Measurements from ENCODE around the gene S100A6. TPM values are rescaled to one million over a fixed set of nuclear protein-coding genes. Genes with fewer than 3 reads are reported as not detected.

S100A6 gene
- polyA plus RNA-seq, 2 of the 4 experiments (the other 2 are of a cell fraction): 898 to 3,552 TPM

- WGBS (ENCODE audit: missing lambda C conversion rate): 96% methylated on average over 2 of the region's 2 CpGs
- TF ChIP-seq CTCF (IDR thresholded peaks at IDR 0.05): no peak
- TF ChIP-seq KDM5A (IDR thresholded peaks at IDR 0.05): no peak
- no peak for TF ChIP-seq ELK1 (IDR thresholded peaks at IDR 0.05; ENCODE audit: low read depth, low read length)
- TF ChIP-seq HOXA7 (CRISPR knock-in tag; IDR thresholded peaks at IDR 0.05): no peak
- TF ChIP-seq PHF8 (IDR thresholded peaks at IDR 0.05; ENCODE audit: borderline replicate concordance, low read depth): no peak
- no peak for TF ChIP-seq MAX (IDR thresholded peaks at IDR 0.05)
- TF ChIP-seq RNF2 (IDR thresholded peaks at IDR 0.05; ENCODE audit: borderline replicate concordance, low read depth): no peak
- no peak for TF ChIP-seq JUNB (IDR thresholded peaks at IDR 0.05)
- TF ChIP-seq TP53 (CRISPR knock-in tag; IDR thresholded peaks at IDR 0.05): no peak
- no peak for TF ChIP-seq SREBF2 (IDR thresholded peaks at IDR 0.05)
- TF ChIP-seq ZC3H11A (IDR thresholded peaks at IDR 0.05): no peak
- no peak for TF ChIP-seq KDM1A (IDR thresholded peaks at IDR 0.05; ENCODE audit: low read depth)
- no peak for TF ChIP-seq SMC3 (IDR thresholded peaks at IDR 0.05)
- no peak overlapping the region for H3K4me3 ChIP-seq
- H3K4me1 ChIP-seq: peaks cover 25% of the 10 kb centered on the region
- FAIRE-seq (no peak), ATAC-seq (no peak), DNase-seq (ENCODE audit: low read depth in 1 of 2, low spot score in 1 of 2) (no peak)
- CTCF ChIA-PET: interaction anchor here (1.2 to 8.3 kb wide), 7 partner anchors 8 to 209 kb away, joined by 3 to 141 read pairs (median 4); partner anchors contain the start of genes S100A13, S100A3, S100A4 and S100A5
- 0 out of 3 replicates have a peak, but pooled peaks cover 4% of the 10 kb centered on the region for H3K9me3 ChIP-seq
- no peak overlapping the region for H3K4me2 ChIP-seq
- no peak overlapping the region for H3K27ac ChIP-seq
- POLR2A ChIA-PET: interaction anchor here (1.3 to 1.6 kb wide), 2 partner anchors 15 to 25 kb away, joined by 5 to 6 read pairs; partner anchors contain the start of genes S100A4 and S100A6
Measured at GRCh38 chr1:153560241-153560640, 24.4 kb upstream of the S100A6 start.

- Histone ChIP-seq H3K9me3 (0 out of 3 replicates have a peak, but pooled peaks cover 4% of the 10 kb centered on the region), H3K4me3 (no peak overlapping the region), H3K4me2 (no peak overlapping the region), H3K27ac (no peak overlapping the region), H3K4me1 (peaks cover 20% of the 10 kb centered on the region)
- CTCF ChIA-PET: interaction anchor here (0.9 to 2.6 kb wide), 3 partner anchors 10 to 47 kb away, joined by 3 to 9 read pairs (median 3); no protein-coding TSS in a partner anchor
- no peak for TF ChIP-seq HOXB13 (CRISPR knock-in tag; IDR thresholded peaks at IDR 0.05; ENCODE audit: low read depth)
- TF ChIP-seq HOXB5 (CRISPR knock-in tag; IDR thresholded peaks at IDR 0.05): no peak
- no peak for TF ChIP-seq MAX (IDR thresholded peaks at IDR 0.05)
- TF ChIP-seq MYC (IDR thresholded peaks at IDR 0.05; ENCODE audit: borderline replicate concordance, low read length): no peak
- no peak for TF ChIP-seq ESRRA (IDR thresholded peaks at IDR 0.05; ENCODE audit: borderline replicate concordance, low read length)
- no peak for TF ChIP-seq NR3C1 (IDR thresholded peaks at IDR 0.05)
- TF ChIP-seq CHD4 (IDR thresholded peaks at IDR 0.05; ENCODE audit: borderline replicate concordance): no peak
- no peak for TF ChIP-seq RAD21 (conservative IDR thresholded peaks at IDR 0.05 in 1 of 2, IDR thresholded peaks at IDR 0.05 in 1 of 2)
- no peak for TF ChIP-seq HOXA7 (CRISPR knock-in tag; IDR thresholded peaks at IDR 0.05)
- no peak for TF ChIP-seq ZNF302 (CRISPR knock-in tag; IDR thresholded peaks at IDR 0.05)
- TF ChIP-seq CTCF (IDR thresholded peaks at IDR 0.05): no peak
- no peak for TF ChIP-seq HMGXB4 (CRISPR knock-in tag; IDR thresholded peaks at IDR 0.05; ENCODE audit: borderline replicate concordance)
- TF ChIP-seq ZFP36 (IDR thresholded peaks at IDR 0.05; ENCODE audit: borderline replicate concordance, partially characterized antibody): no peak
- TF ChIP-seq NFE2L2 (conservative IDR thresholded peaks at IDR 0.05; ENCODE audit: low read length): no peak
- TF ChIP-seq FOXS1 (CRISPR knock-in tag; IDR thresholded peaks at IDR 0.05): no peak
- no peak for TF ChIP-seq CBX2 (IDR thresholded peaks at IDR 0.05; ENCODE audit: borderline replicate concordance, low read depth)
- no peak for TF ChIP-seq POLR2A (IDR thresholded peaks at IDR 0.05; ENCODE audit: low read length)
- no peak for TF ChIP-seq RNF2 (IDR thresholded peaks at IDR 0.05; ENCODE audit: borderline replicate concordance, low read depth)
- TF ChIP-seq FOSB (CRISPR knock-in tag; IDR thresholded peaks at IDR 0.05): no peak
- TF ChIP-seq CHD2 (IDR thresholded peaks at IDR 0.05; ENCODE audit: low read length, partially characterized antibody): no peak
- DNase-seq (ENCODE audit: low read depth in 1 of 2, low spot score in 1 of 2): no peak
- POLR2A ChIA-PET: interaction anchor here (0.7 to 1.5 kb wide), 3 partner anchors 8 to 49 kb away, joined by 3 to 5 read pairs (median 5); partner anchors contain the start of genes S100A2 and S100A4
- no peak for FAIRE-seq
- WGBS (ENCODE audit: missing lambda C conversion rate): 93% methylated on average over 3 of the region's 3 CpGs
- ATAC-seq: no peak
Measured at GRCh38 chr1:153557877-153558276, 22.1 kb upstream of the S100A6 start.

Measured in A549 (cell line).